G401 (cell line): ENCODE results near the gene CAMK2D. TPM values are rescaled to one million over a fixed set of nuclear protein-coding genes. Genes with fewer than 3 reads are reported as not detected.

Experiments
- DNase-seq: peaks from one replicate; pipeline ENCODE4 v3.0.0-alpha.2; 2015; ENCODE audit warnings: low spot score
- in situ Hi-C: cut with HindIII; loops from 2 replicates; pipeline ENCODE4 v1.10.0; 2016; ENCODE audit warnings: low sequenced_read_pairs, mixed read lengths
- total RNA-seq: library from RNA; depleted of rRNA; stranded (reverse); fragments of >200 nt; shearing (Covaris generic); gene quantifications from 2 replicates; pipeline ENCODE4 v1.2.3, GENCODE V29; 2014

The CAMK2D gene
- total RNA-seq, 1 experiment from 2014 or later = 65.9 TPM

GRCh38 chr4:113442826-113443225, 318.7 kb downstream of the CAMK2D start:
- no peak for DNase-seq
- in situ Hi-C loops = no loop called here

- no peak for DNase-seq
- in situ Hi-C loops = no loop called here
Observed at GRCh38 chr4:113440371-113440770, 321.2 kb downstream of the CAMK2D start.

GRCh38 chr4:113438596-113438995, 322.9 kb downstream of the CAMK2D start:
- in situ Hi-C loops = no loop called here
- DNase-seq = no peak

- no peak for DNase-seq
- in situ Hi-C loops = no loop called here
Observed at GRCh38 chr4:113437129-113437528, 324.4 kb downstream of the CAMK2D start.

GRCh38 chr4:113436360-113436759, 325.2 kb downstream of the CAMK2D start:
- in situ Hi-C loops = no loop called here
- DNase-seq = no peak

- in situ Hi-C loops = no loop called here
- peak; percentile 30 for DNase-seq
Observed at GRCh38 chr4:113435893-113436292, 325.6 kb downstream of the CAMK2D start.

- in situ Hi-C loops = no loop called here
- no peak for DNase-seq
Observed at GRCh38 chr4:113434247-113434587, 327.3 kb downstream of the CAMK2D start.

- DNase-seq = no peak
- in situ Hi-C loops = no loop called here
Observed at GRCh38 chr4:113433536-113434246, 327.8 kb downstream of the CAMK2D start.

- in situ Hi-C loops = no loop called here
- no peak for DNase-seq
Observed at GRCh38 chr4:113433116-113433515, 328.4 kb downstream of the CAMK2D start.

GRCh38 chr4:113423631-113424030, 337.9 kb downstream of the CAMK2D start:
- in situ Hi-C loops = no loop called here
- no peak for DNase-seq

GRCh38 chr4:113420938-113421337, 340.6 kb downstream of the CAMK2D start:
- in situ Hi-C loops = no loop called here
- no peak for DNase-seq

GRCh38 chr4:113419631-113420030, 341.9 kb downstream of the CAMK2D start:
- DNase-seq = no peak
- in situ Hi-C loops = no loop called here

- in situ Hi-C loops = no loop called here
- DNase-seq = no peak
Observed at GRCh38 chr4:113411496-113411938, 350.0 kb downstream of the CAMK2D start.

- in situ Hi-C loops = no loop called here
- DNase-seq = no peak
Observed at GRCh38 chr4:113410686-113411085, 350.9 kb downstream of the CAMK2D start.

- no peak for DNase-seq
- in situ Hi-C loops = no loop called here
Observed at GRCh38 chr4:113409181-113409580, 352.4 kb downstream of the CAMK2D start.

- in situ Hi-C loops = no loop called here
- no peak for DNase-seq
Observed at GRCh38 chr4:113407409-113407808, 354.1 kb downstream of the CAMK2D start.

GRCh38 chr4:113406723-113407016, 354.9 kb downstream of the CAMK2D start:
- peak; percentile 69 for DNase-seq
- in situ Hi-C loops = no loop called here

- no peak for DNase-seq
- in situ Hi-C loops = no loop called here
Observed at GRCh38 chr4:113405874-113406722, 355.4 kb downstream of the CAMK2D start.

GRCh38 chr4:113404841-113405240, 356.7 kb downstream of the CAMK2D start:
- in situ Hi-C loops = no loop called here

GRCh38 chr4:113404167-113404571, 357.4 kb downstream of the CAMK2D start:
- in situ Hi-C loops = no loop called here
- no peak for DNase-seq

More at GRCh38 chr4:113404841-113405240, 356.7 kb downstream of the CAMK2D start:
- DNase-seq = no peak
